ENCODE data around the gene LSM14A.
"Not testable (repeated sequence)": the region's sequence is repeated elsewhere in the genome, so short reads cannot be mapped to it uniquely, and the experiment has no call there.

Gene LSM14A

DNA sequence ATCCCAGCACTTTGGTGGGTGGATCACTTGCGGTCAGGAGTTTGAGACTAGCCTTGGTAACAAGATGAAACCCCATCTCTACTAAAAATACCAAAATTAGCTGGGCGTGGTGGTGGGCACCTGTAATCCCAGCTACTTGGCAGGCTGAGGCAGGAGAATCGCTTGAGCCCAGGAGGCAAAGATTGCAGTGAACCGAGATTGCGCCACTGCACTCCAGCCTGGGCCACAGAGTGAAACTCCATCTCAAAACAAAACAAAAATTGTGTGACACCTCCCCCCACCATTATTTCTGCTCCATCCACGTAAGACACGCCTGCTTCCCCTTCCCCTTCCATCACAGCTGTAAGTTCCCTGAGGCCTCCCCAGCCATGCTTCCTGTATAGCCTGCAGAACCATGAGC is 13.3 kb upstream of the LSM14A start:
- not testable (repeated sequence) for DNase-seq (ENCODE audit: low read depth, low spot score)

DNA sequence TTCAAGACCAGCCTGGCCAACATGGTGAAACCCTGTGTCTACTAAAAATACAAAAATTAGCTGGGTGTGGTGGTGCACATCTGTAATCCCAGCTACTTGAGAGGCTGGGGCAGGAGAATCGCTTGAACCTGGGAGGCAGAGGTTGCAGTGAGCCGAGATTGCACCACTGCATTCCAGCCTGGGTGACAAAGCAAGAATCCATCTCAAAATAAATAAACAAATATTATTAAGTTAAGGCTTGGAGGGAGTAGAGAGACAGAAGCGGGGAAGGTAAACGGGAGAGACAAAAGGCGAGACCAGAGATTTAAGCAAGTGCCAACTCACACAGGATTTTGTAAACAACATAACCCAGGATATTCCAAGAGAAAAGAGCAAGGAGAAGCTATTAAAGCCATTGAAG is 12.8 kb upstream of the LSM14A start:
- not testable (repeated sequence) for DNase-seq (ENCODE audit: low read depth, low spot score)

DNA sequence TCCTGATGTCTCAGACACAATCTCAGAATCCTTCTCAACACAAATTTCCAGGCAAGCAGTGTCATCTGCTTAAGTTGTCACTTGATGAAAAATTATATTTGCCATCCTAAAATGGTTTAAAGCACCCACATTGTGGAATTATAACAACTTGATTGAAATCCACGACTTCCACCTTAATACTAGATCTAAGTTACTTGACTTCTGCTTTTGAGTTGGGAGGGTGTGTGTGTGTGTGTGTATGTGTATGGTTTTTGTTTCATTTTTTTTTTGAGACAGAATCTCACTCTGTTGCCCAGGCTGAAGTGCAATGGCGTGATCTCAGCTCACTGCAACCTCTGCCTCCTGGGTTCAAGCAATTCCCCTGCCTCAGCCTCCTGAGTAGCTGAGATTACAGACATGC is 10.4 kb upstream of the LSM14A start:
- not testable (repeated sequence) for DNase-seq (ENCODE audit: low read depth, low spot score)

DNA sequence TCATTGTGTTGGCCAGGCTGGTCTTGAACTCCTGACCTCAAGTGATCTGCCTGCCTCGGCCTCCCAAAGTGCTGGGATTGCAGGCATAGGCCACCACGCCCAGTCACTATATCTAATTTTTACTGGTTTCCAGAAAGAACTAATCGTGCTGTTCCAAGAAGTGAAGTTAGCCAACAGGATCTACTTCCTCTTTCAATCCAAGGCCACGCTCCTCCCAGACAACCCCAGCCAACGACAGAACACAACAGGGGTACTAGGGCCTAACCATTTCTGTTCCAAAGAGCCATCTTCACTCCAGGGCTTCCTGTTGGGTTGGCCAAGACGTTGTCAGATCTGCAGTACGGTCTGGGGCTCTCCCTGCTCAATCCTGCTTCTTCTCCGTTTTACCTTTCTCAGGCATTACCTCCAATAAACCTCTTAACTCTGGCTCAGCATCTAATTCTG is 7.0 kb upstream of the LSM14A start:
- DNase-seq (ENCODE audit: low read depth, low spot score) = no peak

DNA sequence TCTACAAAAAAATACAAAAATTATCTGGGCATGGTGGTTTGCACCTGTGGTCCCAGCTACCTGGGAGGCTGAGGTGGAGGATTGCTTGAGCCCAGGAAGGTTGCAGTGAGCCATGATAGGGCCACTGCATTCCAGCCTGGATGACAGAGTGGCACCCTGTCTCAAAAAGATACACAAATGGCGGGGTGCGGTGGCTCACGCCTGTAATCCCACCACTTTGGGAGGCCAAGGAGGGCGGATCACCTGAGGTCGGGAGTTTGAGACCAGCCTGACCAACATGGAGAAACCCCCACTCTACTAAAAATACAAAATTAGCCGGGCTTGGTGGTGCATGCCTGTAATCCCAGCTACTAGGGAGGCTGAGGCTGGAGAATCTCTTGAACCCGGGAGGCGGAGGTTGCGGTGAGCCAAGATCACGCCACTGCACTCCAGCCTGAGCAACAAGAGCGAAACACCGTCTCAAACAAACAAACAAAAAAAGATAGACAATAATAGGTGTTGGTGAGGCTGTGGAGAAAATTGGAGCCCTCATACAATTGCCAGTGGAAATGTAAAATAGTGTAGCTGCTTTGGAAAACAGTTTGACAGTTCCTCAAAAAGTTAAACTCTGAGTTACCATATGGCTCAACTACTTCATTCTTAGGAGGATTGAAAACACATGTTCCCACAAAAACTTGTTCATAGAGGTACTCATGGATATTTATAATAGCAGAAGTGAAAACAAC is 2.7 kb upstream of the LSM14A start:
- DNase-seq (ENCODE audit: low read depth, low spot score) = not testable (repeated sequence)

DNA sequence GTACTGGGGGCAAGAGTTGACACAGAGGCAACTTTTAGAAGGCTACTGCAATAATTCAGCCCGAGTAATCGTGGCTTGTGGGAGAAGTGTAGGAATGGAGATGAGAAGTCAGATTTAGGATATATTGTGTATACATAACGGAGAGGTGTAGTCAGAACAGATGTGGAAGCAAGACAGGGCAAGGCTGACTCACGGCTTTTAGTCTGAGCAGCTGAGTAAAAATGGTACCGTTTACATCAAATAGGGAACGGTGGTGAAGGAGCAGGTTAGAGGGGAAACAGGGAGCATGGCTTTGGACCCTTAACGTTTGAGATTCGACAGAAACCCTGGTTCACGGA is 796 bp upstream of the LSM14A start:
- DNase-seq (ENCODE audit: low read depth, low spot score) = no peak

DNA sequence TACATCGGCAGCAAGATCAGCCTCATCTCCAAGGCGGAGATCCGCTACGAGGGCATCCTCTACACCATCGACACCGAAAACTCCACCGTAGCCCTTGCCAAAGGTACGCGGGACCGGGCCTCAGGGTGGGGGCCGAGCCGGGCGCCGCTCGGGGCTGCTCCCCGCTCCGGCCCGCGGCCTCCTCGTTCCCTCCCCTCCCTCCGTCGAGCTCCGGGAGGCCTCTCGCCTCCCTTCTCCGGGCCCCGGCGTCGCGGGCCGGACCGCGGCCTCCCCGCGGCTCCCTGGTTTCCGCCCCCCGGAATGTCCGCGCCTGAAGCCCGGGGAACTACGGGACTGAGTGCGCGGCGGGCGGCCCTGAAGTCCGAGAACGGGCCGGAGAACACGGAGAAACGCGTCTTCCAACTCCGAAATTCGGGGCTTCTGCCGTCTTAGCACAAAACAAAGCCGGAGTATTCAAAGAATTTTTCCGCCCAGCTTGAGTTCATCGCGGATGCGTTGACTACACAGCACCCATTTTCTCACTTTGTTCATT is 423 bp downstream of the LSM14A start:
- no peak for DNase-seq (ENCODE audit: low read depth, low spot score)

DNA sequence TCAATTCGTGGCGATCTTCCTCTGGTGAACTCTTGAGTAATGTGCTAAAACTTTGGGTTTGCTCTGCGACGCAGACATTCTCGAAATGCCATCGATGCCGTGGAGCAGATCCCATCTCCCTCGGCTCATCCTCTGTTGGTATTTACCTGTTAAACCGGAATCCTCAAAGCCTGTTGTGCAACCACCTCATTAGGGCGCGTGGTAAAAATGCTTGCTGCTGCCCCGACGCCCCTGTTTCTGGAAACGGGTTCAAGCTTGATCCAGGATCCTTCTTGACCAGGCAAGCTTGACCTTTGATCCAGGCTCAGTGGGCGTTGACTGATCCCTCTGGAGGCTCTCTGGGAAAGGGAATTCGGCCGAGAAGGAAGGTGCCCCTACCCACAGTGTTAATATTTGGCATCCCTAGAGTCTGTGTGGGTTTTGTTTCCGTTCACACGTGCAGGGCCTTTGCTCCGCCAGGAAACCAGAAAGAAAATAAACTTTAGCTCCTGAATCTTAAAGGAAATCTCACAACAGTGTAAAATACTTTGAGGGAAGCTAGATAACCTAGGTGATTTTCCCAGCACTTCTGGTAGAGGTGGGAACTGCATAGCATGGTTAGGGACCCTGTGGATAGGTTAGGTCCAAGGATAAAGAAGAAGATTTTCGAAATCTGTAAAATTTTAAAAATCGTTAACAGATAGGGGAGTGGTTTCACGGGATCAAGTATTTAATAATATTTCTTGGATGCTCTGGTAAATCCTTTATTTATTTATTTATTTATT is 1.1 kb downstream of the LSM14A start:
- DNase-seq (ENCODE audit: low read depth, low spot score) = no peak

DNA sequence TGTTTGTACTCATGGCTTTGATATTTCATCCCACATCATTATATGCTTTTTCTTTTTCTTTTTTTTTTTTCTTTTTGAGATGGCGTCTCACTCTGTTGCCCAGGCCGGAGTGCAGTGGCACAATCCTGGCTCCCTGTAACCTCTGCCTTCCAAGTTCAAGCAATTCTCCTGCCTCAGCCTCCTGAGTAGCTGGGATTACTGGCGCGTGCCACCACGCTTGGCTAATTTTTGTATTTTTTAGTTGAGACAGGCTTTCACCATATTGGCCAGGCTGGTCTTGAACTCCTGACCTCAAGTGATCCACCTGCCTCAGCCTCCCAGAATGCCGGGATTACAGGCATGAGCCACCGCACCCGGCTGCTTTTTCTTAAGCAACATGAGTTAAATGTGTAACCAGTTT is 2.9 kb downstream of the LSM14A start:
- DNase-seq (ENCODE audit: low read depth, low spot score) = not testable (repeated sequence)

DNA sequence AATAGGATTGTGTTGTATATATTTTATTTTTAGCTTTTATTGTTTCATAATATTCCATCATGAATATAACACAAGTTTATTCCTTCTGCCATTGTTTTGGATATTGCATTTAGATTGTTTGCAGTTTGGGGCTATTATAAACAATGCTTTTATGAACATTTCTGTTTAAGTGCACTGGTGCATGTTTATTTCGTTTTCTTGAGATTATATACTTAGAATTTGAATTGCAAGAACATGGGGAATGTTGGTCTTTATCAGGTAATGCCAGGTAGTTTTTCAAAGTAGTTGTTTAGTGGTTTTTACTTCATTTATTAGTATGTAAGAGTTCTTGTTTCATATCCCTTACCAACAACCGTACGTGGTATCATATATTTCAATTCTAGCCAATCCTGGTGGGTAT is 4.3 kb downstream of the LSM14A start:
- DNase-seq (ENCODE audit: low read depth, low spot score) = no peak

DNA sequence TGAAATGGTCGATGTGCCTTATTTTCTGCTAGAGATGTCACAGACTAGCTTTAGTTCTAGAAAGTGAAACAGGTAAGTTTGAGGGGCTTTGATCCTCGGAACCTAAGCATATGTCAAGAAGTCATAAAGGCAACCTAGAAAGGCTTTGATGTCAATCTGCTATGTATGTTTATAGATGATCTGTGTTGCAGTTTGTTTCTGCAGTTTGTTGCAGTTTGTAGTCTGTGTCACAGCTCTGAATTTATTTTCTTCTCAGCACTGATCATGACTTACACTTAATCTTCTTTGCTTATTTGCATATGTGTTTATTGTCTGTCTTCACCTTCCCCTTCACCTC is 5.9 kb downstream of the LSM14A start:
- DNase-seq (ENCODE audit: low read depth, low spot score) = no peak

DNA sequence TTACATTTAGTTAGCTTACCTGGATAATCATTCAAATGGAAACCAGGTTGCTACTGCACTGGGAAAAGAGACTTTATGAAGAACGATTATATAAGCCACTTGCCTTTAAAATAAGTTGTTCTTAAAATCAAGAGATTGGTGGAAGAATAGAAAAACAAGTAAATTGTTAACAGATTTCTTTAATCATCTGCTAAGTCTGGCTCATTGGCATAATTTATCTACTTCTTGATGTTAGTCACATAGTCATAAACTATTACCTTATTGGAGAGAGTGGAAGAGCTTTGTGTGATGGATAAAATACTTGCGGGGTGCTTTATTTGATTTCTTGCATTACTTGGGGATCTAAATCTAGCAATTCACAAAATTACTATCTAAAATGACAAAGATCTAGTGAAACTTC is 6.8 kb downstream of the LSM14A start:
- no peak for DNase-seq (ENCODE audit: low read depth, low spot score)

DNA sequence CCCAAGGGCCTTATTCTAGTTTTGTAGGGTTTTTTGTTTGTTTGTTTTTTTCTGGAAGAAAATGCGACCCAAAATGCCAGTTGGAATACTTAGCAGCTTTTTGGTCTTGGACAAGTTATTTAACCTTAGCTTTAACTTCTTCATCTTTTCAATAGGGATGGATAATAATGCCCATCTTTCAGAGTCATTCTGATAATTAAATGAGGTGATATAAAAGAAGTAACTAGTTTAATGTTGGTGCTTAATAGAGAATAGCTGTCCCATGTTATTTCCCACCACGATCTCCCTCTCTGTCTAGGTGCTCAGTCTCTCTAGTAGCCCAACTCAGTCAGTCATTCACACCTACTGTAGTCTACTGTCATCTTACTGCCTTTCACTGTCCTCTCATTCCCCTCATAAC is 8.0 kb downstream of the LSM14A start:
- DNase-seq (ENCODE audit: low read depth, low spot score) = no peak

DNA sequence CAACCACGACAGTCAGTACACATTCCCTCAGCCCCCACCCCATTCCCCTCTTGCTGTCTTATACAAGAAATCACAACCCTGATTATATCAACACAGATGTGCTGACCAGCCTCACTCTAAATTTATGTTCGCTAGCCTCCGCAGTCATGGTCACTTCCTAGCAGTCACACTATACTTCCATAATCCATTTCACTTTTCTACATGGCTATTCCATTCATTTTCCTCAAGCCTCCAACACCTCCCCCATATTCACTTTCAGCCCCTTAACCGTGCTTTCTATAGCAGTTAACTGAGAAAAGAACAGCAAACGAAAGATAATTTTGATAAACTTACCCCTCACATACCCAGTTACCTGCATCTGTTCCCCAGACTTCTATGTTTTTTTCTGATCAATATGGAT is 8.4 kb downstream of the LSM14A start:
- no peak for DNase-seq (ENCODE audit: low read depth, low spot score)

DNA sequence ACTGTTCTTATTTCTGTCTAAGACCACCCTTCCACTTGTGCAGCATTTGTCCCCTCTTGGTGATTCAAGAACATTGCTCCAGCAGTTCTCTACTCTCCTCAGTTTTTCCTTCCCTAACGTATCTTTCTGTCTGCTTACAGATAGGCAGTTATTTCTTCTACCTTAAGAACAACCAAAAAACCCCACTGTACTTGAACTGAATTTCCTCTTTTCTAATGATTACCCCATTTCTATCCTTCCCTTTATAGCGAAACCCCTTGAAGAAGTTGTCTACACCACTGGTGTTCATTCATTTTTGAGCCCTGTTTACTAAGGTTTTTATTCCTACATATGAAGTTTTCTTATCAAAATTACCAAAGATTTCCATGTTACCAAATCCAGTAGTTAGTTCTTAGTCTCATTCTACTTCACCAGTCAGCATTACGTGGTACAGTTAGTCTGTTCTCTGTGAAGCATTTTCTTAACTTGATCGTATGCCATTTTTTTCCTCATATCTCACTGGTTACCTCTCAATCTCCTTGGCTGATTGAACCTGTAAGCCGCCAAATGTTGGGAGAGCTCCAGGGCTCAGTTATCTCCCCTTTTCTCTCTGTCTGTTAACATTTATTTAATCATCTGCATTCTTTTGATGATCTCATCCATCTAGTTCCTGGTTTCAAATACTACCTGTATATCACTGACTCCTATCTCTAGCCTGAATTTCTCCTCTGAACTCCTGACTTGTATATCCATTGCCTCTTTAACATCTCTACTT is 9.0 kb downstream of the LSM14A start:
- no peak for DNase-seq (ENCODE audit: low read depth, low spot score)

DNA sequence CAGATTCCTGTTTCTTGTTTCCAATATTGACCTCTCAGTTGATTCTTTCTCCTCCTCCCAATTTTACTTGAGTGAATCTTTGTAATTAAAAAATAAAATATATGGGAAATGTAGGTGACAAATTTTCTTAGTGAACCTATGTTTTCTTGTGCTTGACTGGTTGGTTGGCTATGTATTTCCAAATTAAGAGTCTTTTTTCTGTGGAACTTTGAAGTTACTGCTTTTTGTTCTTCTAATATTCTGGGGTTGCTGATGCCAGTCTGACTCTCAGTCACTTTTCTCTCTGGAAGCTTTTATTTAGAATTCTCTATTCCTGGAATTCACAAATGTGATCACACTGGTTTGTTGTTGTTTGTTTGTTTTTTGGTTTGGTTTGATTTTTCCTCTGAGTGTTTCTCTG is 9.8 kb downstream of the LSM14A start:
- DNase-seq (ENCODE audit: low read depth, low spot score) = no peak

DNA sequence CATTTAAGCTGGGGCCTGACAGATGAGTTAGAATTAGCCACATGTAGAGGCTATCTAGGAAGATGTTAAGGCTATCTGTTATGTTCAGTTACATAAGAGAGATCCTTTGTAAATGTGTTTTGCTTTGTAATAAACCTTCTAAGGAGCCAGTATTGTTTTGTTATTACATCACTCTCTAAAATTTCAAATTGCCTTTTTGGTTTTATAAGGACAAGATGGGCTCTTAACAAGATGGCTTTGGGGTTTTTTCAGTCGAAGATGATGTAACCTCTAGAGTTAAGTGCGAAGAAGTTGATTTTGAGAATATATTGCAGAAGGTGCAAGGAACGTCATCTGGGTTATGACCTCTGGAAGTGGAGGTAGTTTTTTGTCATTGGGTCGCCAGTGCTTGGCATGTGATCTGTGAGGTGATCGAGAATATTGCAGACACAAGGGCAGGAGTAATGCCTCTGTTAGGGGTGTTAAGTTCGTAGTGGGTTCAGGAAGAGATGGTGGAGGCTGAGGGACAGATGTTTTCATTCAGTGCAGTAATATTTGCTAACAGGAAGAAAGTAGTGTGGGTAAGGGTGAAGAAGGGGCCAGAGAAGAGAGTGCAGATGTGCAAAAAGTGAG is 12.7 kb downstream of the LSM14A start:
- no peak for DNase-seq (ENCODE audit: low read depth, low spot score)

DNA sequence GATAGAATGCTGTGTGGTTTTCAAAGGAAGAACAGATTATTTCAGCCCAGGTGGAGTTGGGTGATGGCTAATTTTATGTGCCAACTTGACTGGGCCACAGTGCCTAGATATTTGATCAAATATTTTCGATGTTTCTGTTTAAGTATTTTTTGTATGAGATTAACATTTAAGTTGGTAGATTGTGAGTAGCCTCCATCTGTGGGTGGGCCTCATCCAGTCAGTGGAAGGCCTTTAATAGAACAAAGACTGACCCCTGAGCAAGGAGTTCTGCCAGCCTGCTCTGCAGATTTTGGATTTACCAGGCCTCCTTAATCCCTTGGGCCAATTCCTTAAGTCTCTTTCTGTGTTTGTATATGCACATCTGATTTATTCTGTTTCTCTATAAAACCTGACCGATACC is 13.9 kb downstream of the LSM14A start:
- no peak for DNase-seq (ENCODE audit: low read depth, low spot score)

DNA sequence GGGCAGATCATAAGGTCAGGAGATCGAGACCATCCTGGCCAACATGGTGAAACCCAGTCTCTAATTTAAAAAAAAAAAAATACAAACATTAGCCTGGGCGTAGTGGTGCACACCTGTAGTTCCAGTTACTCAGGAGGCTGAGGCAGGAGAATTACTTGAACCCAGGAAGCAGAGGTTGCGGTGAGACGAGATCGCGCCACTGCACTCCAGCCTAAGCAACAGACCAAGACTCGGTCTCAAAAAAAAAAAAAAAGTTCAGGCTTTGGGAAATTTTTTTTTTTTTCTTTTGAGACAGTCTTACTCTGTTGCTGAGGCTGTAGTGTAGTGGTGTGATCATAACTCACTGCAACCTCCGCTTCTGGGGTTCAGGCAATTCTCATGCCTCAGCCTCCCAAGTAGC is 14.7 kb downstream of the LSM14A start:
- DNase-seq (ENCODE audit: low read depth, low spot score) = no peak

DNA sequence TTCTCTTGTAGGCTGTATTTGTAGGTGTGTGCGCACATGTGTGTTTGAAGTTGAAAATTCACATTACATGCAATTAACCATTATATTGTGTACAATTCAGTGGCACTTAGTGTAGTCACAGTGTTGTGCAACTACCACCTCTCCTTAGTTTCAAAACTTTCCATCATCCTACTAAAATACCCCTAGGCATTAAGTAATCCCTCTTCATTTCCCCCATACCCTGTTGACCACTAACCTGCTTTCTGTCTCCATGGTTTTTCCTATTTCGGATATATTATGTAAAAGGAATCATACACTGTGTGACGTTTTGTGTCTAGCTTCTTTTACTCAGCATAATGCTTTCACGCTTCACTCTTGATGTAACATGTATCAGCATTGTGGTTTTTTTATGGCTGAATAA is 16.1 kb downstream of the LSM14A start:
- DNase-seq (ENCODE audit: low read depth, low spot score) = no peak

DNA sequence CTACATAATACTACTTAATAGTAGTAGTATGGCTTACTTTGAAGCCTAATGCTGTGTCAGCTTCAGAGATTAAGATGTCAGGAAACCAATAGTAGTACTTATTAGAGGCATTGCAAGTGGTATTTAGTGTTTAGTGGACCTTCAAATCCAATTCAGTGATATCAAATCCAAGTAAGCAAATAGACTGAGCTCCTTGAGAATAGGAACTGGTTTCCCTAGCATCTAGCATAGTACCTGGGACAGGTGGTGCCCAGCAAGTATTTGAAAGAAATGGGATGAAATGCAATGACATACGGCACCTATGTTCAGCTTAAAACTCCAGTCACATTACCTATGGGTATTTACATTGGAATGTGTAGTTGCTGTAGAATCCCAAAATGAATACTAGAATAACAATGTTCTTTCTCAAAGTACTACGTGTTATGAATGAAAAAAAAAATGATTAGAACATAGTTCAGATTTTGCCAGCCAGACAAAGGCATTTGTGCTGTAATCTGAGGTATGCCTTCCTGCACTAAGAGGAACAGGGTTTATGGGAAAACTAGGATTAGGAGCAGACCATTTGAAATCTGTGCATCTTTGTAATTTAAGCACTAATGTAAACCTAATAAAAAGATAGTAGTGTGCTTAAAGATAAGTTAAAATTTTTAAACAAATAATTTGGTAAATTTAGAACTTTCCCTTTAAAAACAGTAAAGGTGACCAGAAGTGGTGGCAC is 17.1 kb downstream of the LSM14A start:
- no peak for DNase-seq (ENCODE audit: low read depth, low spot score)

Data from brain pericyte (primary cell).